Stomach smooth muscle (tissue), 2 donors: ENCODE data around the gene SRPK1.
A peak's percentile ranks its signal among the peaks of the same experiment; 100 is the strongest.

ENCODE experiments used
- H3K27ac ChIP-seq: one replicate; pipeline ENCODE4 v1.7.0; 2013; ENCODE audit warnings: mild to moderate bottlenecking, low read length, inconsistent platforms
- H3K27me3 ChIP-seq, 2 donors: one replicate each; pipeline ENCODE4 v1.7.0; 2013; ENCODE audit warnings: low read length in 2 of 2; ENCODE audit not compliant: insufficient read depth in 2 of 2, control insufficient read depth in 1 of 2
- H3K36me3 ChIP-seq, 2 donors: one replicate each; pipeline ENCODE4 v1.7.0; 2013; ENCODE audit warnings: low read length in 2 of 2; ENCODE audit not compliant: control insufficient read depth in 2 of 2, insufficient read depth in 2 of 2
- H3K4me1 ChIP-seq: one replicate; pipeline ENCODE4 v1.7.0; 2013; ENCODE audit warnings: low read length; ENCODE audit not compliant: control insufficient read depth, insufficient read depth
- H3K4me3 ChIP-seq, 2 donors: one replicate each; pipeline ENCODE4 v1.7.0; 2013; ENCODE audit warnings: low read length in 2 of 2
- H3K9ac ChIP-seq, 2 donors: one replicate each; pipeline ENCODE4 v1.7.0; 2013; ENCODE audit warnings: low read length in 2 of 2, mild to moderate bottlenecking in 1 of 2
- H3K9me3 ChIP-seq, 2 donors: one replicate each; pipeline ENCODE4 v1.7.0; 2013; ENCODE audit warnings: low read length in 2 of 2; ENCODE audit not compliant: control insufficient read depth in 2 of 2
- donor health status: healthy.
- donor health status: Pancreatic carcinoma.

Gene SRPK1

GRCh38 chr6:35829306-35829705 lies 91.6 kb downstream of the SRPK1 start:
- no peaks in the 10 kb centered on the region for H3K4me1 ChIP-seq
- H3K9ac ChIP-seq = no peak overlapping the region
- H3K27ac ChIP-seq = no peak overlapping the region
- peaks cover 0 to 3% of the 10 kb centered on the region in 2 donors for H3K9me3 ChIP-seq
- no peak overlapping the region for H3K4me3 ChIP-seq
- H3K27me3 ChIP-seq = no peaks in the 10 kb centered on the region
- H3K36me3 ChIP-seq = peaks cover 0 to 2% of the 10 kb centered on the region in 2 donors

GRCh38 chr6:35824552-35825192 lies 96.2 kb downstream of the SRPK1 start:
- no peaks in the 10 kb centered on the region for H3K36me3 ChIP-seq
- H3K9me3 ChIP-seq = peaks cover 0 to 3% of the 10 kb centered on the region in 2 donors
- H3K9ac ChIP-seq = no peak overlapping the region
- no peak overlapping the region for H3K27ac ChIP-seq
- no peaks in the 10 kb centered on the region for H3K27me3 ChIP-seq
- no peaks in the 10 kb centered on the region for H3K4me1 ChIP-seq
- H3K4me3 ChIP-seq = no peak overlapping the region

DNA sequence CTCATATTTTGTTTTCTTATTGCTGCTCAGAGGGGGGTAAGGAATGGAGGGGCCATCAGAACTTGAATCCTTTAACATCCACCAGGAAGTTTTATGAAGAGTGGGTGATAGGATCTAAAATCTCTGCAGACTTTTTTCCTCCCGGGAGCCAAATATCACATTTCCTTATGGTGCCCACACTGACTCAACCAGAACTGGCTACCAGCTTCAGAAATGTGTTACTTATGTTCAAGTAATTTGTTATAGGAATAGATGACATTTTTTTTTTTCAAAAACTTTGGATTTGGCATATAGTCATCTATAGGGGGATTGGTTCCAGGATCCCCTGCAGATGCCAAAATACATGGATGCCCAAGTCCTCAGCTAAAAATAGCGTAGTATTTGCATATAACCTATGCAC lies 97.3 kb downstream of the SRPK1 start:
- Histone ChIP-seq H3K36me3 (no peaks in the 10 kb centered on the region), H3K4me1 (no peaks in the 10 kb centered on the region)

GRCh38 chr6:35817515-35817914 lies 103.4 kb downstream of the SRPK1 start:
- Histone ChIP-seq H3K27ac (no peak overlapping the region), H3K27me3 (no peaks in the 10 kb centered on the region), H3K9ac (no peak overlapping the region), H3K4me1 (no peaks in the 10 kb centered on the region), H3K9me3 (peaks cover 0 to 3% of the 10 kb centered on the region in 2 donors), H3K4me3 (no peak overlapping the region), H3K36me3 (no peaks in the 10 kb centered on the region)

More for the DNA sequence above, 97.3 kb downstream of the SRPK1 start:
- Histone ChIP-seq H3K27ac (no peak overlapping the region), H3K9ac (no peak overlapping the region), H3K9me3 (peaks cover 0 to 3% of the 10 kb centered on the region in 2 donors), H3K27me3 (no peaks in the 10 kb centered on the region), H3K4me3 (no peak overlapping the region)

GRCh38 chr6:35811699-35811995 lies 109.3 kb downstream of the SRPK1 start:
- no peak overlapping the region for H3K9ac ChIP-seq
- H3K27ac ChIP-seq = no peak overlapping the region
- no peaks in the 10 kb centered on the region for H3K9me3 ChIP-seq
- peaks cover 6% of the 10 kb centered on the region in 2 donors for H3K27me3 ChIP-seq
- H3K4me3 ChIP-seq = no peak overlapping the region
- no peaks in the 10 kb centered on the region for H3K36me3 ChIP-seq
- no peaks in the 10 kb centered on the region for H3K4me1 ChIP-seq

DNA sequence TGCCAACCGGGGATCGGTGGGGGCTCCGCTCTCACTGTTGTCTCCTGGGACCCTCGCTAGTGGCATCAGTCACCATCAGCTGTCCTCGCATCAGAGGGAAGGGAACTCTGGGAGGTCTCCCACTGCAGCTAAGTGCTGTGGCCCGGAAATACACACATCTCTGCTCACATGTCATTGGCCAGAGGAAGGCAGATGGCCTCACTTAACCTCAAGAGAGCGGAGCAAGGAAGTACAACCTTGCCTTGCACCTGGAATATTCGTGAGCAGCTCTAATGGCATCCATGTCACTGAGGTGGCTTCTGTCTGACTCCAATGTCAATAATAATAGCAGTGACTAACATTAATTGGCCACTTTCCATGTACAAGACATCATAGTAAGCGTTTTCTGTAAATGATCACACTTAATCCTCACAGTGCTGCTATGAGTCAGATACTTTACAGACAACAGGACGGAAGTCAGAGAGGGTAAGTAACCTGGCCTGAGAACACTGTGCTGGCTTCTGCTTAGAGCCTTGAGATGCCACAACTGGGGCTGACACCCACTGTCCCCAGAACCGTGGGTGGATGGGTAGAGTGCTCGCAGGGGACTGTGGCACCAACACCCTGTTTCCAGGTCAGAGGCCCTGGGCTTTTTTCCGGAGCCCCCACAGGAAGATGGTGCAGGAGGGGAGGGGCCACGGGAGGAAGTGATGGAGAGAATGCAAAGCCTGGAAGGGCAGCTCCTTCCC lies 109.8 kb downstream of the SRPK1 start:
- no peak overlapping the region for H3K4me3 ChIP-seq
- no peak overlapping the region for H3K9ac ChIP-seq
- no peaks in the 10 kb centered on the region for H3K9me3 ChIP-seq
- no peaks in the 10 kb centered on the region for H3K4me1 ChIP-seq
- no peak overlapping the region for H3K27ac ChIP-seq
- H3K27me3 ChIP-seq = peaks cover 8 to 10% of the 10 kb centered on the region in 2 donors
- H3K36me3 ChIP-seq = no peaks in the 10 kb centered on the region

DNA sequence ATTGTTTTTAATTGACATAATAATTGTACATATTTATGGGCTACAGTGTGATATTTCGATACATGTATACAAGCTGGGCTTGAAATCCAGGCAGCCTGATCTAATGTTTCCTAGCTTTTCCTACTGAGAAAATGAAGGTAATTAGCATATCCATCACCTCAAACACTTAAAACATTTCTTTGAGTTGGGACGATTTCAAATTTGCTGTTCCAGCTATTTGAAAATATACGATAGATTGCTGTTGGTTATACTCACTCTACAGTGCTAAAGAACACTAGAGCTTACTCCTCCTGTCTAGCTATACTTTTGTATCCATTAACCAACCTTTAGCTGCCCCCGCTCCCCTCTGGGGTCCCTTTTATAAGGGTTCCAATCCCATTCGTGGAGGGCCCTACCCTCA lies 111.1 kb downstream of the SRPK1 start:
- Histone ChIP-seq H3K4me3 (no peak overlapping the region), H3K27me3 (peaks cover 17 to 18% of the 10 kb centered on the region in 2 donors), H3K36me3 (no peaks in the 10 kb centered on the region), H3K27ac (no peak overlapping the region), H3K4me1 (no peaks in the 10 kb centered on the region), H3K9me3 (no peaks in the 10 kb centered on the region), H3K9ac (no peak overlapping the region)

- no peaks in the 10 kb centered on the region for H3K9me3 ChIP-seq
- H3K4me3 ChIP-seq = no peak overlapping the region
- peaks cover 17 to 18% of the 10 kb centered on the region in 2 donors for H3K27me3 ChIP-seq
- H3K27ac ChIP-seq = no peak overlapping the region
- no peak overlapping the region for H3K9ac ChIP-seq
- H3K4me1 ChIP-seq = no peaks in the 10 kb centered on the region
- no peaks in the 10 kb centered on the region for H3K36me3 ChIP-seq
These were observed 112.2 kb downstream of the SRPK1 start for GRCh38 chr6:35808688-35809087.

- Histone ChIP-seq H3K4me3 (peak within 1 kb of the TSS in 1 of 2 donors; percentile 25), H3K36me3 (no peaks in the 10 kb centered on the region)
These were observed 115.7 kb downstream of the SRPK1 start, which contains the start of gene LHFPL5 for GRCh38 chr6:35804996-35805736. Gene LHFPL5 (plus strand): TSS chr6:35805352. CDS start chr6:35805671, 319 bp downstream.

DNA sequence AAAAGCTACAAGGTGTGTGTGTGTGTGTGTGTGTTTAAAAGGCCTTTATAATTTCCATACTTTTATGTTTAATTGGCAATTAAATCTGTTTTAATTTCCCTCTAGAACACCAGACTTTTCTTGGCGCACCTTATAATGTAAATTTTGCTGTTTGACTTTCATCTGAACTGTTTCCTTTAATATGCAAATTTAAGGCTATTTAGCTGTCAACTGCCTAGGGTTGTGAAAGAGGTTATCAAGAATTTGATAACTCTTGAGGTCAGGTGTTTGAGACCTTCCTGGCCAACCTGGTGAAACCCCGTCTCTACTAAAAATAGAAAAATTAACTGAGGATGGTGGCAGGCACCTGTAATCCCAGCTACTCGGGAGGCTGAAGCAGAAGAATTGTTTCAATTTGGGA lies 119.8 kb downstream of the SRPK1 start:
- Histone ChIP-seq H3K27ac (no peak overlapping the region), H3K4me1 (no peaks in the 10 kb centered on the region), H3K27me3 (peaks cover 7 to 24% of the 10 kb centered on the region in 2 donors), H3K4me3 (no peak overlapping the region), H3K9me3 (no peaks in the 10 kb centered on the region), H3K9ac (no peak overlapping the region), H3K36me3 (no peaks in the 10 kb centered on the region)

More at GRCh38 chr6:35804996-35805736, 115.7 kb downstream of the SRPK1 start, which contains the start of gene LHFPL5:
- Histone ChIP-seq H3K27me3 (peaks cover 17 to 18% of the 10 kb centered on the region in 2 donors), H3K27ac (no peak within 1 kb of the TSS), H3K4me1 (no peaks in the 10 kb centered on the region), H3K9ac (no peak within 1 kb of the TSS), H3K9me3 (no peaks in the 10 kb centered on the region)
